ENCODE measurements around the gene UNC79.

UNC79 gene

DNA sequence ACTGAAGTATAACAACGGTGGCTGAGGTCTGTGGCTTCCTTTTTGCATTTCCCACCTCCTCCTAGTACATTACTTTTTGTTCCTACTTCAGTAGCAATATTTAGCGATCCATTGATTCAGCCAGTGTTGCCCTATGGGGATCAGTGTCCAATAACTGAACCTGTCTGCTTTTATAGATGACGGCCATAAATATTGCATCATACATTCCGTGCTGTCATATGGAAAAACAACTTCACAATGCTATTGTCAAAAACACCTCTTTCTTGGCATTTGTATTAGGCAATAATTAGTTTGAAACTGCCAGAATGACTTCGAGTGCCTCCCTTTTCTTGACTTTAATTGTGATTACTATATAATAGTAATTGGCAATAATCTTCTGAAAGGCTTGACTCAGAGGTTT, 208.1 kb downstream of the UNC79 start:
- Histone ChIP-seq H3K4me1 (ENCODE audit: control insufficient read depth, insufficient read depth, low read depth, low read length) (no peaks in the 10 kb centered on the region), H3K27ac (ENCODE audit: low read length, poor library complexity, severe bottlenecking) (no peak overlapping the region), H3K18ac (ENCODE audit: low read depth in 1 of 2, low read length in 2 of 2) (no peak overlapping the region), H3K4me2 (ENCODE audit: low read length, poor library complexity, severe bottlenecking) (no peak overlapping the region), H2AK5ac (ENCODE audit: low read length, severe bottlenecking) (no peak overlapping the region), H3K27me3 (ENCODE audit: control insufficient read depth in 1 of 2, insufficient read depth in 1 of 2, low read length in 2 of 2) (peaks cover 0 to 3% of the 10 kb centered on the region in 2 experiments), H3K9me3 (ENCODE audit: control insufficient read depth, low read length) (no peaks in the 10 kb centered on the region), H3K4me3 (ENCODE audit: insufficient read depth in 1 of 2, low read depth in 1 of 2, low read length in 2 of 2) (no peak overlapping the region), H3K9ac (ENCODE audit: low read length) (no peak overlapping the region), H3K36me3 (ENCODE audit: control insufficient read depth in 1 of 2, insufficient read depth in 2 of 2, low read depth in 1 of 2, low read length in 2 of 2) (no peaks in the 10 kb centered on the region), H3K4ac (ENCODE audit: low read depth in 1 of 2, low read length in 2 of 2) (no peak overlapping the region), H2BK5ac (ENCODE audit: low read depth, low read length, poor library complexity, severe bottlenecking) (no peak overlapping the region), H2BK12ac (ENCODE audit: low read length in 2 of 2) (no peak overlapping the region), H4K8ac (ENCODE audit: low read length) (no peak overlapping the region), H4K91ac (ENCODE audit: low read length) (no peak overlapping the region), H3K23ac (ENCODE audit: low read length in 2 of 2) (no peak overlapping the region), H2BK120ac (ENCODE audit: low read depth, low read length) (no peak overlapping the region), H3K14ac (ENCODE audit: low read length in 2 of 2) (no peak overlapping the region), H2AFZ (ENCODE audit: low read depth, low read length) (no peak overlapping the region), H2BK15ac (ENCODE audit: low read depth, poor library complexity, severe bottlenecking) (no peak overlapping the region), H3K79me1 (replicated peaks; ENCODE audit: low read length, poor library complexity, severe bottlenecking) (no peaks in the 10 kb centered on the region)
- no peak for DNase-seq
- WGBS, result 68% methylated on average over 3 of the region's 5 CpGs

DNA sequence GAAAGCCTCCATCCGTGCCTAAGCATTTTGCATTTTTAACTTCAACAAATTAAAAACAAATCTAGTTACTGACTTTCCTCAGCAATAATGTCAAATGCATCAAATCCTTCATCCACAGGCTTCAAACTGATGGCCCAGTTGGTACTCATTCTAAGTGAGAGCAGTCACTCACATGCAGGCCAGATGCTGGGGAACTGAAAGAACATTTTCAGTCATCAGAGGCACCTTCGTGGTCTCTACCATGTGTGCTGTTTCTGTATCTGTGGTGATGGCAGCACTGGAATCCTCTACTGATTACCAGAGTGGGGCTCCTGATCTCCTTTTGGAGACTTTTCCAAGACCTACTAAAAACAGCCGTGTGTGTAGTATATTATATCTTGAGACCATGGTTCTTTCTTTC, 212.4 kb downstream of the UNC79 start:
- no peak overlapping the region for H3K14ac ChIP-seq (ENCODE audit: low read length in 2 of 2)
- 59% methylated on average over 2 of the region's 3 CpGs for WGBS

DNA sequence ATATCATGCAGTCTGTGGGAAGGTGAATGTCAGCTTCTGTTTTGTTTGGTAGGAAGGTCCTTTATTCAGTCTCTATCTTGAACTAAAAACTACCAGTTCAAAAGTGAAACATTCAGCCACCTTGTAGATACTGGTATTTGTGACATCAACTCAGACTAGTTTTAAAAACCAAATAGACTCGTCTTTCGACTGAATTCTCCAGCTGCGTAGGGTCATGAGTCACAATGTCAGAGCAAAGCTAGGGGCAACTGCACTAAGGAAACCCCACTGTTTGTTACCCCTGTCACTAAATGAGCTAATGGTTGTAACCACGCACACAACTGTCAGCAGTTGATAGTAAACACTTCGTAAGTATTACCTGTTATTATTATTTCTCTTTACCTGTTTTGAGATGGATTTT, 212.9 kb downstream of the UNC79 start:
- Histone ChIP-seq H2AFZ (ENCODE audit: low read depth, low read length) (no peak overlapping the region), H3K4me2 (ENCODE audit: low read length, poor library complexity, severe bottlenecking) (no peak overlapping the region), H3K14ac (ENCODE audit: low read length in 2 of 2) (no peak overlapping the region), H2AK5ac (ENCODE audit: low read length, severe bottlenecking) (no peak overlapping the region), H2BK15ac (ENCODE audit: low read depth, poor library complexity, severe bottlenecking) (no peak overlapping the region), H2BK120ac (ENCODE audit: low read depth, low read length) (no peak overlapping the region), H3K27ac (ENCODE audit: low read length, poor library complexity, severe bottlenecking) (no peak overlapping the region), H3K23ac (ENCODE audit: low read length in 2 of 2) (no peak overlapping the region), H4K91ac (ENCODE audit: low read length) (no peak overlapping the region), H3K4me1 (ENCODE audit: control insufficient read depth, insufficient read depth, low read depth, low read length) (no peaks in the 10 kb centered on the region), H4K8ac (ENCODE audit: low read length) (no peak overlapping the region), H3K9me3 (ENCODE audit: control insufficient read depth, low read length) (no peaks in the 10 kb centered on the region), H3K4ac (ENCODE audit: low read depth in 1 of 2, low read length in 2 of 2) (no peak overlapping the region), H2BK5ac (ENCODE audit: low read depth, low read length, poor library complexity, severe bottlenecking) (no peak overlapping the region), H3K18ac (ENCODE audit: low read depth in 1 of 2, low read length in 2 of 2) (no peak overlapping the region), H3K79me1 (replicated peaks; ENCODE audit: low read length, poor library complexity, severe bottlenecking) (no peaks in the 10 kb centered on the region), H3K27me3 (ENCODE audit: control insufficient read depth in 1 of 2, insufficient read depth in 1 of 2, low read length in 2 of 2) (peaks cover 0 to 7% of the 10 kb centered on the region in 2 experiments), H2BK12ac (ENCODE audit: low read length in 2 of 2) (no peak overlapping the region), H3K9ac (ENCODE audit: low read length) (no peak overlapping the region), H3K4me3 (ENCODE audit: insufficient read depth in 1 of 2, low read depth in 1 of 2, low read length in 2 of 2) (no peak overlapping the region), H3K36me3 (ENCODE audit: control insufficient read depth in 1 of 2, insufficient read depth in 2 of 2, low read depth in 1 of 2, low read length in 2 of 2) (no peaks in the 10 kb centered on the region)
- WGBS, result 84% methylated on average over 3 of the region's 5 CpGs
- DNase-seq, result no peak

More for the DNA sequence above, 212.4 kb downstream of the UNC79 start:
- H3K27ac ChIP-seq (ENCODE audit: low read length, poor library complexity, severe bottlenecking), result no peak overlapping the region
- no peaks in the 10 kb centered on the region for H3K79me1 ChIP-seq (replicated peaks; ENCODE audit: low read length, poor library complexity, severe bottlenecking)
- no peak overlapping the region for H2BK15ac ChIP-seq (ENCODE audit: low read depth, poor library complexity, severe bottlenecking)
- H2BK120ac ChIP-seq (ENCODE audit: low read depth, low read length), result no peak overlapping the region
- no peaks in the 10 kb centered on the region for H3K9me3 ChIP-seq (ENCODE audit: control insufficient read depth, low read length)
- no peak overlapping the region for H2BK5ac ChIP-seq (ENCODE audit: low read depth, low read length, poor library complexity, severe bottlenecking)
- peaks cover 0 to 7% of the 10 kb centered on the region in 2 experiments for H3K27me3 ChIP-seq (ENCODE audit: control insufficient read depth in 1 of 2, insufficient read depth in 1 of 2, low read length in 2 of 2)
- no peak for DNase-seq
- no peak overlapping the region for H2AK5ac ChIP-seq (ENCODE audit: low read length, severe bottlenecking)
- no peak overlapping the region for H3K23ac ChIP-seq (ENCODE audit: low read length in 2 of 2)
- H3K36me3 ChIP-seq (ENCODE audit: control insufficient read depth in 1 of 2, insufficient read depth in 2 of 2, low read depth in 1 of 2, low read length in 2 of 2), result no peaks in the 10 kb centered on the region
- no peak overlapping the region for H3K18ac ChIP-seq (ENCODE audit: low read depth in 1 of 2, low read length in 2 of 2)
- H2BK12ac ChIP-seq (ENCODE audit: low read length in 2 of 2), result no peak overlapping the region
- H3K9ac ChIP-seq (ENCODE audit: low read length), result no peak overlapping the region
- no peak overlapping the region for H3K4ac ChIP-seq (ENCODE audit: low read depth in 1 of 2, low read length in 2 of 2)
- H4K91ac ChIP-seq (ENCODE audit: low read length), result no peak overlapping the region
- H3K4me3 ChIP-seq (ENCODE audit: insufficient read depth in 1 of 2, low read depth in 1 of 2, low read length in 2 of 2), result no peak overlapping the region
- no peak overlapping the region for H3K4me2 ChIP-seq (ENCODE audit: low read length, poor library complexity, severe bottlenecking)
- H3K4me1 ChIP-seq (ENCODE audit: control insufficient read depth, insufficient read depth, low read depth, low read length), result no peaks in the 10 kb centered on the region
- no peak overlapping the region for H2AFZ ChIP-seq (ENCODE audit: low read depth, low read length)
- no peak overlapping the region for H4K8ac ChIP-seq (ENCODE audit: low read length)

DNA sequence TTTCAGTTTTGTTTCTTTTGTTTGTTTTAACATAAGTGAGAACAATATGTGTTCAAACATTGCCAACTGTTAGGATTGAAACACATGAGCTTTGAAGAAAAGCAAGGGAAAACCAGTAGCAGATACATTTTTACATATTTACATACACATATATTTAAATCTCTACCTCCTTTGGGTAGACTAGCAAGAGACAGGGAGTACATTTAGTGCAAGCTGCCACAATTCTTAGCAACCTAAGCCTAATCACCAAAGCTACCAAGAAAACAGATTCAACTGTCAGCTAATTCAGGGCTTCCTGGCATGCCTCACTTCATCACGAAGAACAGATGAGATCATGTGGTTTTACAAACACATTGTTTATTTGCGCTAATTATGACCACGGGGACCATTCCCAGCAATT, 214.5 kb downstream of the UNC79 start:
- Histone ChIP-seq H3K27ac (ENCODE audit: low read length, poor library complexity, severe bottlenecking) (no peak overlapping the region), H3K9me3 (ENCODE audit: control insufficient read depth, low read length) (no peaks in the 10 kb centered on the region), H2BK5ac (ENCODE audit: low read depth, low read length, poor library complexity, severe bottlenecking) (no peak overlapping the region), H3K4me2 (ENCODE audit: low read length, poor library complexity, severe bottlenecking) (no peak overlapping the region), H3K27me3 (ENCODE audit: control insufficient read depth in 1 of 2, insufficient read depth in 1 of 2, low read length in 2 of 2) (peaks cover 0 to 7% of the 10 kb centered on the region in 2 experiments), H2AFZ (ENCODE audit: low read depth, low read length) (no peak overlapping the region), H2BK120ac (ENCODE audit: low read depth, low read length) (no peak overlapping the region), H4K91ac (ENCODE audit: low read length) (no peak overlapping the region), H3K4me1 (ENCODE audit: control insufficient read depth, insufficient read depth, low read depth, low read length) (no peaks in the 10 kb centered on the region), H3K79me1 (replicated peaks; ENCODE audit: low read length, poor library complexity, severe bottlenecking) (no peaks in the 10 kb centered on the region), H4K8ac (ENCODE audit: low read length) (no peak overlapping the region), H3K4ac (ENCODE audit: low read depth in 1 of 2, low read length in 2 of 2) (no peak overlapping the region), H3K18ac (ENCODE audit: low read depth in 1 of 2, low read length in 2 of 2) (no peak overlapping the region), H3K14ac (ENCODE audit: low read length in 2 of 2) (no peak overlapping the region), H2BK12ac (ENCODE audit: low read length in 2 of 2) (no peak overlapping the region), H3K4me3 (ENCODE audit: insufficient read depth in 1 of 2, low read depth in 1 of 2, low read length in 2 of 2) (no peak overlapping the region), H3K36me3 (ENCODE audit: control insufficient read depth in 1 of 2, insufficient read depth in 2 of 2, low read depth in 1 of 2, low read length in 2 of 2) (no peaks in the 10 kb centered on the region), H2BK15ac (ENCODE audit: low read depth, poor library complexity, severe bottlenecking) (no peak overlapping the region), H3K9ac (ENCODE audit: low read length) (no peak overlapping the region), H3K23ac (ENCODE audit: low read length in 2 of 2) (no peak overlapping the region), H2AK5ac (ENCODE audit: low read length, severe bottlenecking) (no peak overlapping the region)
- no peak for DNase-seq
- WGBS, result 44% methylated on average over 3 of the region's 3 CpGs

All from mesenchymal stem cell (in vitro differentiated cells and primary cell).